Measurements from ENCODE around the gene LYPD6B.

The LYPD6B gene

DNA sequence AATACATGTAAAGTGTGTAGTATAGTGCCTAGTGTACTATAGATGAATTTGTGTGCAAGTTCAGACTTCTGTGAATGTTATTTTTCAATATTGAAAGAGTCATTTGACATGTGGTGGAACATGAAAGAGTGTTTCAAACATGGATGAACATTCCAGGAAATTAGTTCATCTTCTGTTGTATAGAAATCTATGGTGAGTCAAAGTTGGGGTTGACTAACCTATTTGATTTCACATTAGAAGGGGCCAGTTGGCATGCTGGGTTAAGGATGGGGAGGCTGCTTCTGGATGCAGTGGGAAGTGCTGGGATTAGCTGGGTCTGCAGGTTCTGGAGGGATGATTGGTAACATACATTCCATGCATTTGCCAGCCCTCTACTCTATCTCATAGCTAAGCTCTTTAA, 50.6 kb downstream of the LYPD6B start:
- Histone ChIP-seq H3K79me2 (ENCODE audit: insufficient read depth, low read depth) (no peaks in the 10 kb centered on the region), H3K27me3 (ENCODE audit: insufficient read depth, low read depth) (no peaks in the 10 kb centered on the region), H3K4me2 (no peak overlapping the region), H3K9ac (no peak overlapping the region), H4K20me1 (ENCODE audit: insufficient read depth) (no peaks in the 10 kb centered on the region), H3K4me3 (IDR thresholded peaks at IDR 0.05; ENCODE audit: insufficient read depth, low read depth, low read length) (no peak overlapping the region), H2AFZ (ENCODE audit: low read depth) (no peak overlapping the region), H3K27ac (no peak overlapping the region), H3K36me3 (ENCODE audit: insufficient read depth) (no peaks in the 10 kb centered on the region), H3K4me1 (ENCODE audit: low read depth, poor library complexity, severe bottlenecking) (no peaks in the 10 kb centered on the region)
- TF ChIP-seq CTCF (conservative IDR thresholded peaks at IDR 0.05; ENCODE audit: low read depth, low read length) = no peak

DNA sequence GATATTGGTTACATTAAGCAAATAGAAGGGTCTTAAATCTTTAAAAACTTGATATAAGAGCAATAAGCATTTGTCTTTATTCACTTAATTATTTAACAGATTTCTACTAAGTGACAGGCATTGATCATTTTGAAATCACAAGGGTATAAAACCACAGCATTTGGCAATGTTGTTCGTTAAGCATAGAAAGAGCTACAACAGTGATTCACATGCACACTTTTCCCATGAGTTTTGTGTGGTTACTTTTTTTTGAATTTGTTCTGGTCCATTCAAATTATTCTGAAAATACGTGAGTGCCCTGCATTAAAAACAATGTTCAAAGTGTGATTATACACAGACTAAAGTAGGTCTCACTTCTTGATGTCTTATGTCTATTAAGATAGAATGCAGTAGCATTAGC, 52.2 kb downstream of the LYPD6B start:
- TF ChIP-seq CTCF (conservative IDR thresholded peaks at IDR 0.05; ENCODE audit: low read depth, low read length) = no peak
- Histone ChIP-seq H3K79me2 (ENCODE audit: insufficient read depth, low read depth) (no peaks in the 10 kb centered on the region), H3K36me3 (ENCODE audit: insufficient read depth) (no peaks in the 10 kb centered on the region), H3K4me2 (no peak overlapping the region), H4K20me1 (ENCODE audit: insufficient read depth) (no peaks in the 10 kb centered on the region), H3K9ac (no peak overlapping the region), H3K4me3 (IDR thresholded peaks at IDR 0.05; ENCODE audit: insufficient read depth, low read depth, low read length) (no peak overlapping the region), H2AFZ (ENCODE audit: low read depth) (no peak overlapping the region), H3K27me3 (ENCODE audit: insufficient read depth, low read depth) (no peaks in the 10 kb centered on the region), H3K27ac (no peak overlapping the region), H3K4me1 (ENCODE audit: low read depth, poor library complexity, severe bottlenecking) (no peaks in the 10 kb centered on the region)

DNA sequence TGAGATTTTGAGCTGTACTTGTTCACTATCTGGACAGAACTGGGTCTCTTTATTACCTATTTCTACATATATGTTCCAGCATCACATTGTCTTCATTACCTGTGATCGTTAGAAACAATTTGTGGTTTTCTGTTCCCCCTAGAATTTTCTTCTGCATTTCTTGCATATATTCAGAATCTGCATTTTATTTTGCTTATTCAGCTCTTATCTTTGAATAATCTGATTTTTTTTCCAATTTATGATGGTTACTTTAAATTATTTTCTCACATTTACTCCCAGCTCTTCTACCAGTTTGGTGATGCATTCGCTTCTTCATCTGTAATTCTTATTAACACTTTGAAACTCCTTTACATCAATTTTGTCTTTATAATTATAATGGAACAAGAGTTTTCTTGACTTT, 55.1 kb downstream of the LYPD6B start:
- Histone ChIP-seq H3K79me2 (ENCODE audit: insufficient read depth, low read depth) (no peaks in the 10 kb centered on the region), H4K20me1 (ENCODE audit: insufficient read depth) (no peaks in the 10 kb centered on the region), H3K9ac (no peak overlapping the region), H3K4me3 (IDR thresholded peaks at IDR 0.05; ENCODE audit: insufficient read depth, low read depth, low read length) (no peak overlapping the region), H3K27me3 (ENCODE audit: insufficient read depth, low read depth) (no peaks in the 10 kb centered on the region), H3K4me1 (ENCODE audit: low read depth, poor library complexity, severe bottlenecking) (no peaks in the 10 kb centered on the region), H3K27ac (no peak overlapping the region), H2AFZ (ENCODE audit: low read depth) (no peak overlapping the region), H3K4me2 (no peak overlapping the region), H3K36me3 (ENCODE audit: insufficient read depth) (no peaks in the 10 kb centered on the region)
- no peak for TF ChIP-seq CTCF (conservative IDR thresholded peaks at IDR 0.05; ENCODE audit: low read depth, low read length)

- Histone ChIP-seq H3K4me2 (no peak overlapping the region), H3K27me3 (ENCODE audit: insufficient read depth, low read depth) (no peaks in the 10 kb centered on the region), H3K79me2 (ENCODE audit: insufficient read depth, low read depth) (no peaks in the 10 kb centered on the region), H3K9ac (no peak overlapping the region), H3K4me1 (ENCODE audit: low read depth, poor library complexity, severe bottlenecking) (no peaks in the 10 kb centered on the region), H3K27ac (no peak overlapping the region), H3K36me3 (ENCODE audit: insufficient read depth) (no peaks in the 10 kb centered on the region), H2AFZ (ENCODE audit: low read depth) (no peak overlapping the region), H3K4me3 (IDR thresholded peaks at IDR 0.05; ENCODE audit: insufficient read depth, low read depth, low read length) (no peak overlapping the region), H4K20me1 (ENCODE audit: insufficient read depth) (no peaks in the 10 kb centered on the region)
- TF ChIP-seq CTCF (conservative IDR thresholded peaks at IDR 0.05; ENCODE audit: low read depth, low read length) = no peak
Observed at GRCh38 chr2:149094217-149095015, 55.9 kb downstream of the LYPD6B start.

Measured in KMS-11 (cell line).